GM19240 (cell line): ENCODE results near the gene PATJ.
"Not testable (repeated sequence)": the region's sequence is repeated elsewhere in the genome, so short reads cannot be mapped to it uniquely, and the experiment has no call there.

ENCODE experiments used
- DNase-seq: peaks from one replicate; pipeline ENCODE4 v3.0.0; 2011; ENCODE audit warnings: low spot score; ENCODE audit not compliant: insufficient read length

Gene PATJ

DNA sequence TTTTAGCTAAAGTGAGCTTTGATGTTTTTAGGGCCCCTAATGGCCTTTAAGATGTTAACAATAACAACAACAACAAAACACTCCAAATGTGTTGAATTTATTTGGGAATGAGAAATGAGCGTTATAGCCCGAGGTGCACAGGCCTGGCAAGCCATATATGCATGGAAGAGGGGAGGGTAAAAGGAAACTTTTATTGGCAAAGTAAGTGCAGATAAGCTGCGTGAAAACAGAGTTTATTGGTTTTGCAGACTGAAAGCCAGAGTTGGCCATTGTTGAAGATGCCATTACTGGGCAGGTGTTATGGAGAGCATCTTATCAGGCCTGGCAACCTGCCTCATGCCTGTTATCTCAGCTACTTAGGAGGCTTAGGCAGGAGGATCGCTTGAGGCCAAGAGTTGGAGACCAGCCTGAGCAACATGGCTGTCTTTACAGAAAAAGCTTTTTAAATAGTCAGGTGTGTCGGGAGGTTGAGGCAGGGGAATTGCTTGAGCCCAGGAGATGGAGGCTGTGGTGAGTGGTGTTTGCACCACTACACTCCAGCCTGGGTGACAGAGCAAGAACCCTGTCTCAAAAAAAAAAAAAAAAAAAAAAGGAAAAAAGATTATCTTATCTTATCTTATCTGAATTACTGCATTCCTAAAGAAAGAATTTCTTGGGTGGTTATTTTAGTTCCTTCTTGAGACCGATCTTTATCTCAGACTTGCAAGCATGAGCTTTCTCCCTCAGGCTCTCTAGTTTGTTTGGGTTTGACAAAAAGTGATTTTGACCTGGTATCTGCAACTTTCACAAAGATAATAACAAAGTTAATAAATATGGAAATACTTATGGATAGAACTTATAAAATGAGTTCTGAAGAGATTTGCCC lies 1.7 kb downstream of the PATJ start:
- DNase-seq = no peak

DNA sequence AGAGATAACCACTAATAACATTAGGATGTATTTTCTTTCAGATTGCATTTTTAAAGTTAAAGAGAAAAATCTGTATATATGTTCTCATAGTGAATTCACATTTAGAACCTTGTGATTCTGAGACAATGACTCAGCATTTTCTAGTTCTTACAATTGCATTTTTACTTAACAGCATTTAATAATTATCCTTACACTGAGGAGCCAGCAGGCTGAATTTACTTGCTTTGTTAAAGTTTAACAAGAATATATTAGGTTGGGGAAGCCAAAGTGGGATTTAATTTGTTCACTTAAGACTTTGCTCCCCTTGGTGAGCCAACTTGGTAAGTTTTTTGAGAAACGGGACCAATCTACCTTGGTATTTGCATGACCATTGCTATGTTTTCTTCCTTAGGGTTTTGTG lies 4.5 kb downstream of the PATJ start:
- DNase-seq = no peak

DNA sequence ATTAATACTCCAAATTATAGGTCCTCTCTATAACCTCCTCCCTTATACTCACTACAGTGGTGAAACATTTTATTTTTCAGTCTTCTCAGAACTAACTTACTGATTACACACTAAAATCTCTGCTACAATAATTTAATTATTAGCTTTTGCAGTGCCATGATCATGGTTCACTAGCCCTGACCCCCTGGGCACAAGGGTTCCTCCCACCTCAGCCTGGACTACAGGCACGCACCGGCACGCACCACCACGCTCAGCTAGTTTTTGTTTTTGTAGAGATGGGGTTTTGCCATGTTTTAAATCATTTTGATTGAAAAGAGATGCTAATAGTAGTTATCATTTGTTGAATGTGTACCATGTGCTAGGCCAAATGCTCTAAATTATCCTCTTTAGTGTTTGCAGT lies 6.3 kb downstream of the PATJ start:
- no peak for DNase-seq

DNA sequence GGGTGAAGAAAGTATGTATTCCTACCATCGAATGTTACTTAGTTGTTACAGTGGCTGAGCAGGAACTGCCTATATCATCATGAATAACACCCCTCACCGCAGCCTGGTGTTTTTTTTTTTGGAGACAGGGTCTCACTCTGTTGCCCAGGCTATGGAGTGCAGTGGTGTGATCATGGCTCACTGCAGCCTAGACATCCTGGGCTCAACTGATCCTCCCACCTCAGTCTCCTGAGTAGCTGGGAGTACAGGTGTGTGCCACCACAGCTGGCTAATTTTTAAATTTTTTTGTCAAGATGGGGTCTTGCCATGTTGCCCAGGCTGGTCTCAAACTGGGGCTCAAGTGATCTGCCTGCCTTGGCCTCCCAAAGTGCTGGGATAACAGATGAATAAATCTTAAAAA lies 7.3 kb downstream of the PATJ start:
- no peak for DNase-seq

DNA sequence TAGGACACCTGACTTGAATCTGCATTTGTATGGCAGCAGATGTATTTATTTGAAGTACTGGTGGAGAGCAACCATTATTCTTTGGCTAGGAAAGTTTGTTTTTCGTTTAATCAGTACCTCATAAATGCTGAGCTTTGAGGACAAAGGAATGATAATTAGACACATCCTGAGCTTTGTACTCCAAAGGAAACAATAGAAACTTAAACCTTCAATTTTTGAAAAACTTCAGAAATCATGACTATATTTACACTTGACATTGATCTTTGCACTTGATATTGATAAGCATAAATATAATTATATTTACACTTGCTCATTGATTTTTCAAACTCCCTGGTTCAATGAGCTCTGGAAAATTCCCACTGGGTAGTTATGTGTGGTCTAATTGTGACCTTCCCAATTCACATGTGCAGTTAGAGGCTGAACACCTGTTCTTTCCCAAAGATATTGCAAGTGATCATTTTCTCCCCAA lies 10.7 kb downstream of the PATJ start:
- DNase-seq = no peak

DNA sequence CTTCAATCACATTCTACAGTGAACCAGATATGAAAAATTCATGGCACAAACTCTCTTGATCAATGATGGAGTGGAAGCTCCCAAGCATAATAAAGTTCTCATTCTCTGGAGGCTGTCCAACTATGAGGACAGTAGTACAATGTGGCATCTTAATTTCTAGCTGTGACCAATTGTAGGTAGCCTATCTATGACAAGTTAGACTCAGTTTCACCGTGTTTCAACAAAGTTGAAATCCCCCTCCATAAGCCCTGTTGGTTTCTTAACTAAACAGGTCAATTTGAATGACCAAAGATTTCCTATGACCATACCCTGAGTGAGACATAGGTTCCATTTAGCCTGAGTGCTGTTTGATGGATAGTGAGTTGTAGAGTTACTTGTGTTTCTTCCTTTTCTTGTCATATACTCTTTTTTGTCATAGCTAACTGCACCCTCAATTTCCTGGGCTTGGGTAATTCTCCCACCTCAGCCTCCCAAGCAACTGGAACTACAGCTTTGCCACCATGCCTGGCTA lies 11.8 kb downstream of the PATJ start:
- DNase-seq = no peak

DNA sequence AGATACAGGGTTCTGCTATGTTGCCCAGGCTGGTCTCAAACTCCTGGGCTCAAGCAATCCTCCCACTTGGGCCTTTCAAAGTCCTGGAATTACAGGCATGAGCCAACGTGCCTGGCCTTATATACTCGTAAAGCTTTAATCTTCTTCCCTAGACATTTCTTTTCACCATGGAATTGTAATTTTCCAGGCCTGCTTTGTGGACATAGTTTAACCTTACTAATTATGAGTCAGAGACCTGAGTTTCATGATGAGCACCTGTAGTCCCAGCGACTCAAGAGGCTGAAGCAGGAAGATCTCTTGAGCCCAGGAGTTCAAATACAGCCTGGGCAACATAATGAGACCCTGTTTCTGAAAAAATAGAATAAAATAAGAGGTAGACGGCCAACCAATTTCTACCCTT lies 12.3 kb downstream of the PATJ start:
- no peak for DNase-seq

DNA sequence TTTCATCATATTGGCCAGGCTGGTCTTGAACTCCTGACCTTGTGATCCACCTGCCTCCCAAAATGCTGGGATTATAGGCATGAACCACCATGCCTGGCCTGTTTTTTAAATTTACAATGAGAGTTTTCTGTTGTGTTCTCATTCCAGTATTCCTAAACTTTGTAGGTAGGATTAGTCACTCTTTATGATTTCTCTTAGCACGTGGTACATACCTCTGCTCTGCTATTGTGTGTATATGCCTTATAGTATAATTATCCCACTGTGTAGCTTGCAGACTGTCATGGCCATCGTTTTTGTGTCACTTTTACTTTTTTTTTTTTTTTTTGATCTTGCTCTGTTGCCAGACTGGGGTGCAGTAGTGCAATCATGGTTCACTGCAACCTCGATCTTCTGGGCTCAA lies 14.5 kb downstream of the PATJ start:
- no peak for DNase-seq

DNA sequence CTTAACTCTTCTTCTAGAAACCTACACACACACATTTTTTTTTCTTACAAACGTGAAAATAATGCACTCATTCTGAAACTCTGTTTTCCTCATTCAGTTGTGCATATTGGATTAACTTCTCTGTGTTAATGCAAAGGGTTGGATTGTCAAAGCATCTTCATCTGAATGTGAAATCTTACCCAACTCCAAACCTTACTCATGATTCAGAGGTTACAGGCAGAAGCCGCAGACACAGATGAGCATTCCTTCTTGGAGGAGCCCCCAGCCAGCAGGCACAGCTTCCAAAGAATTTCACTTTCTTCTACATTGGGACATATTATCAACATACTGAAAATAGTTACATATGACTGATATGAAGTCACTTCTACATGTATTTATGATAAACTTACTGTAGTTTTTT lies 15.7 kb downstream of the PATJ start:
- DNase-seq = no peak

DNA sequence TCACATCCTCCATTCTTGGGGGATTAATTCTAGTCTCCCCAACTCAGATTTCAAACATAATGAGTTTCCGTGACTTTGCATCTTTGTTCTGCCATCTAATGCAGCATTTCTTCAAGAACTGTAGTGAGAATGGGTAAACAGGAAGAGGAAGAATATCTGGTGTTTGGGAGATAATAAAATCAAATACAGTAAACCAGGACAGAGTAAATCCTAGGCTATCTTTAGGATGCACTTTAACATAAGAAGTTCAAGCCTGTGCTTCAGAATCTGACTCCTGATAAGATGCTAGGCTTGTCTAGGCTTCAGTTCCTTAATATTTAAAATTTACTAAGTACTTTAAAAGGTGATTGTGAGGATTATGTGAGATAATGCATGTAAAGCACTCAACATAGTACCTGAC lies 27.9 kb downstream of the PATJ start:
- no peak for DNase-seq

DNA sequence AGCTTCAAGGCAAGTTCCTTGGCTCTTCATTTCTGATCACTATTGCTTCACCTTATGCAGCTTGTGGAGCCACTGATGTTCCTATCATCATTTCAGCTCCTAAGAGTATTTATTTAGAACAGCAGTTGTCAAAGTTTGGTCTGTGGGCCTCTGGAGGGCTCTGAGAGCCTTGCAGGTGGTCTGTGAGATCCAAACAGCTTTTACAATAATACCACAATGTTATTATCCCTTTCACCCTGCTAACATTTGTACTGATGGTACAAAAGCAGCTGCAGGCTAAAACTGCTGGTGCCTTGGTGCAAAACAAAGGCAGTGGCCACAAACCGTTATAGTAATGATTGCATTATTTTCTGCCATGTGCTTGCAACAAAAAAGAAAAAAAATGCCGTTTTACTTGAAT lies 33.8 kb downstream of the PATJ start:
- DNase-seq = no peak

DNA sequence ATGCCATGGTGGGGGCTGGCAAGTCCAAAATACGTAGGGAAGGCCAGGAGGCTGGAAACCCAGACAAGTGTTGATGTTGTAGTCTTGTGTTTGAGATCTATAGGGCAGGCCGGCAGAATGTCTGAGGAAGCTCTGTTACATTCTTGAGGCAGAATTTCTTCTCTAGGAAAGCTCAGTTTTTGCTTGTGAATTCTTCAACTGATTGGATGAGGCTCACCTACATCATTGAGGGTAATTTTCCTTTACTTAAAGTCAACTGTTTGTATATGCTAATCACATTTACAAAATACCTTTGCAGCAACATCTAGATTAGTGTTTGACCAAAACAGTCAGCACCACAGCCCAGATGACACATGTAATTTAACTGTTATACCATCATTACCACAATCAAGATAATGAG lies 37.0 kb downstream of the PATJ start:
- no peak for DNase-seq

DNA sequence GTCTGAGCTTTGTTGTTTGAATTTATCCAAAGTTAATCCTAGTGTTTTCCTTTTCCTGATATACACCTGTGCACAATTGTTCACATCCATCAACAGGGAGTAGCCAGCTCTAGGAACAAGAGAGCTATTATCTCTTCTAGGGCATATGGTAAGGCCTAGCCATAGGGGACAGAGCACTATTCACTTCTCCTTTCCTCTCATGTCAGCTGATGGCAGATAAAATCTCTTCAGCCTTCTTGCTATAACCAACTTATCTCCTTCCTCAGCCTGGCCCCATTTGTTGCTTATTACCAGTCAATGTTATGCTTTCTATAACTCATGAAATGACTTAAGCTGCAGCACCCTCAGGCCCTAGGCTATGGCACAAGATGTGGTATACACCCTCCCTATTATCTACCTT lies 38.9 kb downstream of the PATJ start:
- DNase-seq = no peak

DNA sequence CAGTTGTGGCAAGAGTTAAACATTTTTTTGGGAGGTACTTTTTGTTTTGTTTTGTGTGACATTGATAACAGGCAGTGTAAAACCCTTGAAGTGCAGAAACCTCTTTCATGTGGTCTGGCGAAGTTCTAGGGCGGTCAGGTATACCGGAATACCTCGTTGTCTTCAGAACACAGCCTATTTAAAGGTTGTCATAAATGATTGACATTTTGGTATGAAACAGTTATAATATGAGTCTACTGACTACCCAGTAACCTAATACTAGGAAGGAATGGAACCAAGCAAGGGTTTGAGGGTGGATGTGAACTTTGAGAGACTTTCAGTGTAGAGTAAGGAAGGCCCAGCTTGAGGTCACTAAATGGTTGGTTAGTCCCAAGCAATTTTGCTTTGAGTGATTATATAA lies 40.5 kb downstream of the PATJ start:
- DNase-seq = no peak

DNA sequence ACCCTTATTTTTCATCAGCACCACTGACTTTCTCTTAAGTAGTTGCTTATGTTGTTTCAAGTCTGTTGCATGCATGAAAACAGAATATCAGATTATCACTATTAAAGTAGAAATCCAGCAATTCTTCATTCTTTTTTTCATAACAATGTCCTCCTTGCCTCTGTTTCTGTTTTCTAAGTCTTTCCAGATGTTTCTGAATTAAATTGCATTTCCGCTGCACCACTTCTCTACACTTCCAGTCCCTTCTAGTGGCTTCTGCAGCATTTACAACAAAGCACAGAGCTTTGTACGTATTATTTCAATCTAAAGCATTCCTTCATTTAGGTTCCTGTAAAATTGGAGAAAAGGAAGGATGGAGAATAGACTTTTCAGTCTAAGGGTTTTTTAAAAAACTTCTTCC lies 42.4 kb downstream of the PATJ start:
- DNase-seq = no peak

DNA sequence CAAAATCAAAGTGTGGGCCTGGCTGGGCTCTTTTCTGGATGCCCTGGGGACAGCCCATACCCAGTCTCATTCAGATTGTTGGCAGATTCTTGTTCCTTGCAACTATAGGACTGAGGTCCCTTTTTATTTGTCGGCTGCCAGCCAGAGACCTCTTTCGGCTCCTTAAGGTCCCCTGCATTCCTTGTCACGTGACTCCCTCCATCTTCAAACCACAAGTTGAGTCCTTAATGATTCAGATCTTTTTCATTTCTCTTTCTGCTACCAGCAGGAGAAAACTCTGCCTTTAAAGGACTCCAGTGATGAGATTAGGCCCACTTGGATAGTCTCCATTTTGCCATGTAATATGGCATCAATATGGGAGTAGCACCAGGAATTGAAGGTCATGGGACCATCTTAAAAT lies 48.6 kb downstream of the PATJ start:
- DNase-seq = no peak

DNA sequence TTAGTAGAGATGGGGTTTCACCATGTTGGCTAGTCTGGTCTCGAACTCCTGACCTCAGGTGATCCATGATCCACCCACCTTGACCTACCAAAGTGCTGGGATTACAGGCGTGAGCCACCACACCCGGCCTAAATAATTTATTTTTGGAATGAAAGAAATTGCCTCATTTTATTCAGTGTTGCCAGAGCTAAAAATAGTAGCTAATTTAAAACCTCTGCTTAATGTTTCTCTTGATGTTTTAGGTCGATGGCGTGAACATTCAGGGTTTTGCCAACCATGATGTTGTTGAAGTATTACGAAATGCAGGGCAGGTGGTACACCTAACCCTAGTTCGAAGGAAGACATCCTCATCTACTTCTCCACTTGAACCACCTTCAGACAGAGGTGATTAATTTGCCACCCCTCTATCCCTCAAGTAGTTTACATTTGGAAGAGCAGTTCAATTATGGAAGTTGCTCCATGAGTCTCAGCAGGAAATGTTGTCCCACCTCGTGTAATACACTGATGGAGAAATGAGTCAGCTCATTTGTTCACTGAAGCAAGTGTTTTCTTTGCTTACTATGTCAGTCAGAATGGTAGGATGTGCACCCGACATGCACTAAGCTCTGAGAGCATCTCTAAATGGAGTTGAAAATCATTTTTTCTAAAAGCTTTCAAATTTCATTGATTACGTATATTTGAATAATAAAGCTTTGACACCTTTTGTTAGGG lies 54.9 kb downstream of the PATJ start:
- DNase-seq = no peak

DNA sequence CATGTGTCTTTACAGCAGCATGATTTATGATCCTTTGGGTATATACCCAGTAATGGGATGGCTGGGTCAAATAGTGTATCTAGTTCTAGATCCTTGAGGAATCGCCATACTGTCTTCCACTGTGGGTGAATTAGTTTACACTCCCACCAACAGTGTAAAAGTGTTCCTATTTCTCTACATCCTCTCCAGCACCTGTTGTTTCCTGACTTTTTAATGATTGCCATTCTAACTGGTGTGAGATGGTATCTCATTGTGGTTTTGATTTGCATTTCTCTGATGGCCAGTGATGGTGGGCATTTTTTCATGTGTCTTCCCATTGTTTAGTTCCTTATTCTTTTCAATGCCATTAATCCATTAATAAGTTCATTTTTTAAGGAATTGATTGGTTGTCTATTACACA lies 58.8 kb downstream of the PATJ start:
- DNase-seq = not testable (repeated sequence)

DNA sequence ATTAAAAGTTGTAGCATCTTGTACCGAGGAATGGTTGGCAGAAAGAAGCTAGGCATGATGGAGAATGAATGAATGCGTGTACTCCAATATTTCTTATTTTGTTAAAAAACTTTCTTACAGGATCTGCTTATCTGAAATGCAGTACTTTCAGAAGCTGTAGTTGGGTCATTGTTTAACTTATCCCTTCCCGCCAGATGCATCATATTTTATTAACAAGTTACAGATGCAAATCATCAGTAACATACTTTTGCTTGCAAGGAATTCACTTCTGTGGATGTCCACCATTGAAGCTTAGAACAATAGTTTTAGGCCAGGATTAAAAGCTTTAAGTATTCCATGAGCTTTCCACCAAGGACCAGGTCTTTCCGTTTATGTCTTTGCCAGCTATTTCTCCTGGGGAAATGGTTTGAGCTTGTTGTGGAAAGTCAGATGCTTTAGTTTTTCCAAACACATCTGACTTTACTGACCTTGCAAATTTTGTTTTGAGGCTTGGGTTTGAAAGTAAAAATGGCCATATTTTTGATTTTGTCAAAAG lies 65.4 kb downstream of the PATJ start:
- no peak for DNase-seq

DNA sequence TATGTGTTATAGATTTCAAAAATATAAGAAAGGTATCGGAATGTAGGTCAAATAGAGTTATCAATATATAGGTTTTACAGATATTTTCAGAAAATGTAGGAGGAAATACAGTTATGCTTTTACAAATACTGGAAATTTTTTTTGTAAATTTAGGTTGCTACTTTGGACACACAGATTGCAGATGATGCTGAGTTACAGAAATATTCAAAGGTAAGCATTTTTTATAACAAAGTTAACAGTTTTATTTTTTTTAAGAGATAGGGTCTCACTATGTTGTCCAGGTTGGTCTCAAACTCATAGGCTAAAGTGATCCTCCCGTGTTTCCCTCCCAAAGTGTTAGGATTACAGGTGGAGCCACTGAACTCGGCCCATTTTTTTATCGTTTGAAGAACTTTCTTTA lies 66.0 kb downstream of the PATJ start:
- DNase-seq = no peak

DNA sequence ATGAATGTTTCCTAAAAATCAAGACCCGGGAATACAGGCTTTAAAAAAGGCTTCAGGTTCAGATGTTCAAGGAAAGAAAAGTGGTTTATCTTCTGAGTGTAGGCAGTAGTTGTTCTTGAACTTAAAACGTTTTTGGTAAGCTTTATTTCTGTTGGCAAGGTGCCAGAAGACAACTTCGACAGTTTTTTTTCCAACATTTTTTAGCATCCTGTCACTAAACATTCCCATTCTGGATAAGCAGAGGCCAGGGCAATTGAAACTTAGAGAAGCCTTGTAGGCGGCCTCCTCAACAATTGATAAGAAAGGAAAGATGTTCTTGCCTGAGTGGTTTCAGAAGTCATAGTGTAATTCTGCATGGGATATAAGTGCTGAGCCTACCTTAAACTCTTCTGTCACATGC lies 66.7 kb downstream of the PATJ start:
- DNase-seq = no peak

DNA sequence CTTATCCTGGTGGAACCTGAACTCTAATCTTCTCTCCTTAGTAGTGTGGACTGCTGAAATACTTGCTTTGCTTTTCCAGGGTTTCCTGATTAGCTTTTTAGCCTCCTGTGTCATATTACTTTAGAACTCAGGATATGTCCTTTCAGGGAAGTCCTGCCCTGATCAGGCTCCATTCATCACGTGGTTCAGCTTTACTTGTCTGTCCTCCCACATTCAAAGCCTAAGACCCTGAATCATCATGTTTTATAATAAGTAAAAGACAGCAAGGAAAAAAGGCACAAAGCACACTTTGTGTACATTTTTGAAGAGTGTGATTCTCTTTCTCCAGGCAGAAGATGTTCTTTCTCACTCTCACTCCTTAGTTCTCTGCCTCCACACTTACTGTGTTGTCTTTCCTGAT lies 70.6 kb downstream of the PATJ start:
- DNase-seq = no peak
